ENCODE data around the gene ANGPTL3.

The ANGPTL3 gene

DNA sequence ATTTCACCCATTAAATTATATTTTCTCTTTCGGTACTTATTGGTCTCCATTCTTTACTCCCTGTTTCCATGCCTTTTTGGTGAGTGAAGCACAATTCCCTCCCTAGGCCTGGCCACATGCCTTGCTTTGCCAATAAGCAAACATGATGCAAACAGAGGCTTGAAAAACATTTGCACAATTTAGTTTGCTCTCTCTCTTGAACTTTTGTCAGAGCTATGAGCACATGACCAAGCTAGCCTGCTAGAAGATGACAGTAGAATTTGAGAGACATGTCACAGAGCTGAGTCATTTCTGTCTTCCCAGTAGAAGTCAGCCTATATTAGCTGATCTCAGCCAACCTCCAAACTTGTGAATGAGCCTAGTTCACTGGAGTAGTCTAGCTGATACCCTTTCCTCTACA lies 24.6 kb downstream of the ANGPTL3 start:
- peak; percentile 90 for DNase-seq (ENCODE audit: low read depth)
- no peak overlapping the region for H3K4me3 ChIP-seq (ENCODE audit: low read depth, low read length)

GRCh38 chr1:62625415-62625814 lies 28.1 kb downstream of the ANGPTL3 start:
- no peak for DNase-seq (ENCODE audit: low read depth)

GRCh38 chr1:62628506-62628905 lies 31.2 kb downstream of the ANGPTL3 start:
- DNase-seq (ENCODE audit: low read depth), result no peak
- no peak overlapping the region for H3K4me3 ChIP-seq (ENCODE audit: low read depth, low read length)

More at GRCh38 chr1:62625415-62625814, 28.1 kb downstream of the ANGPTL3 start:
- H3K4me3 ChIP-seq (ENCODE audit: low read depth, low read length), result no peak overlapping the region

DNA sequence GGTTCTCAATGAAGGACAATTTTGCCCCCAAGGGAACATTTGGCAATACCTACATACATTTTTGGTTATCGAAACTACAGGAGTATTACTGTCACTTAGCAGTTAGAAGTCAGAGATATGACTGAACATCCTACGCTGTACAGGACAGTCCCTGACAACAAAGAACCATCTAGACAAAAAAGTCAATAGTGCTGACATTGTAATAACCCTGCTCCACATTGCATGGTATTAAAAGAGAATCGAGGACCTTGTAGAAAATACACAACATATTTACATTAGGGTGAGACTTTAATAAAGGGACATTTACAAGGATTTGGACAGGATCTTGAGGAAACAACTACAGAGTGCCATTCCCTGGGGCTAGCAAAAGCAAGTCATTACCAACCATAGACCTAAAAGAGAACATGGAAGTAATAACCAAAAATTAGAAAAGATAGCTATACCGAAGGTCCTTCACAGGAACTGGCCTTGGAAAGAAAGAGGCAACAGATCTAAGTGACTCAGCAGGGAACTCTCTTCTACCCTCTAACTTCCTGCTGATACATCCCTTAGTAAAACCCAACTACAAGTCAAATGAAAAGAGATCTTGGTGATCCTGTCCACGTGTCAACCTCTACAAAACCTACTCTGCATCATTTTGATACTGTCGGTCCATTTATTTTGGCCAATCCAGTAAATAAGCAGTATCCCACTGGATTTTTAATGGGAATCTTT lies 40.2 kb downstream of the ANGPTL3 start:
- no peak overlapping the region for H3K4me3 ChIP-seq (ENCODE audit: low read depth, low read length)
- DNase-seq (ENCODE audit: low read depth), result no peak

GRCh38 chr1:62643283-62643682 lies 46.0 kb downstream of the ANGPTL3 start:
- no peak overlapping the region for H3K4me3 ChIP-seq (ENCODE audit: low read depth, low read length)
- DNase-seq (ENCODE audit: low read depth), result no peak

DNA sequence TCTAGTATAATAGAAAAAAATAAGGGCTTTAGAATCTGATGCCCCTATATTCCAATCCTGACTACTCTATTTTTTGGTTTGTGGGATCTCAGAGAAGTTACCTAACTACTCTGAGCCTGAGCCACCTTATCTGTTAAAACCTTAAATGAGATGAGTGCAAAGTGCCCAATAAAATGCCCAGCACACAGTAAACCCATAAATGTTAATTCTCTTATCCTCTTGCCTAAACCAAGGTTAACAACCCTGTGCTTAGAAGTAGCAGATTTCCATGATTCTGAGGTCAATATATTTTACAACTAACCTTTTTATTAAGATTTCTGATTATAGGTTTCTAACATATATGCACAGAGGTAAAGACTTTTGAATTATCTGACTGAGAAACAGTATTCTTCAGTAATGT lies 55.1 kb downstream of the ANGPTL3 start:
- DNase-seq (ENCODE audit: low read depth), result no peak
- H3K4me3 ChIP-seq (ENCODE audit: low read depth, low read length), result no peak overlapping the region

- H3K4me3 ChIP-seq (ENCODE audit: low read depth, low read length), result no peak overlapping the region
- no peak for DNase-seq (ENCODE audit: low read depth)
Observed at GRCh38 chr1:62654744-62655143, 57.4 kb downstream of the ANGPTL3 start.

All from skeletal muscle cell (primary cell).